Activated effector memory CD4-positive, alpha-beta T cell treated with anti-CD3 and anti-CD28 coated beads, Interleukin-2, amount 50 U/mL, for 16 hours (primary cell): ENCODE measurements around the gene PPP1R13L.
A peak's percentile ranks its signal among the peaks of the same experiment; 100 is the strongest.
"Not testable (repeated sequence)": the region's sequence is repeated elsewhere in the genome, so short reads cannot be mapped to it uniquely, and the experiment has no call there.

ENCODE experiments used
- DNase-seq: peaks from one replicate; pipeline ENCODE4 v3.0.0-alpha.2; 2020

PPP1R13L gene

DNA sequence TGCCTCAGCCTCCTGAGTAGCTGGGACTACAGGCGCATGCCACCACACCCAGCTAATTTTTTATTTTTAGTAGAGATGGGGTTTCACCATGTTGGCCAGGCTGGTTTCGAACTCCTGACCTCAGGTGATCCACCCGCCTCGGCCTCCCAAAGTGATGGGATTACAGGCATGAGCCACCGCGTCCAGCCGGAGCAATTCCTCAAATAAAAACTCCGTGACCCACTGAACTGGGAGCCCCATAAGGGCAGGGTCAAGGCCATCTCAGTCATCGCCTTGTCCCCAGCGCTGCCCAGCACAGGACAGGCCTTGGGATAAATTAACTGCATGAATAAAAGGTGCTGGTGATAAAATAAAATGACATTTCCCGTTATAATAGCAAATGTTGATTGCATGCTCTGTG is 25.0 kb upstream of the PPP1R13L start:
- not testable (repeated sequence) for DNase-seq

DNA sequence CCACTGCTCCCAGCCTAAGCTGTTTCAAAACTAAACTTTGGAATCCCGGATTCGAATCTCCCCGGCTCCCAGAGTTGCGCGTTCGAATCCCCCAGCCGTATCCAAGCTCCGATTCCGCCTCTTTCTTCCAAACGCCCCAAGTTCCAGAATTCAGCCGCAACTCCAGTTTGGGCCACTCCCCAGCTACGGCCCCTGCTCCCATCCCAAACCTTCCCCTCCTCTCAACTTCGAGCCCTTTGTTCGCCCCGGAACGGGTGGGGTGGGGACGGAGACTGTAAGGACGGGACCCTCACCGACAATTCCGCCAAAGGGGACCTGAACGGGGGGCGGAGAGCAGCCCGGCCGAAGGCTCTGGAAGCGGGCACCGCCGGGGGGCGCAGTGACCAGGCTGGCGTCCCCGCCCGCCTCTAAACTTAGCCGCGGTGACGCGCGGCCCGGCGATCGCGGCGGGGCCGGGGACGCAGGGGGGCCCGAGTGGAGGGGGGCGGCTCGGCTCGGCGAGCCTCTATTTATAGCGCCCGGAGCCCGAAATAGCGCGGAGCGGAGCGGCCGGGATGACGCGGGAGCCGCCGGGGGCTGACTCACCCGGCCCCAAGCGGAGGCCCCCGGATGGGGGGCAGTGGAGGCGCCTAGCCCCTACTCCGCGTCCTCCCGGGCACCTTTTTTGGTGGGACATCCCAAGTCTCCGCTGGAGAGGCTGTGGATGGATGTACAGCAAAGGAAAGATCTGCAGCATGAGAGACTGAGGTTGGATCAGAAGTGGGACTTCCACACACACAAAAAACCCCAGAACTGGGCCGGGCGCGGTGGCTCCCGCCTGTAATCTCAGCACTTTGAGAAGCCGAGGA is 23.7 kb upstream of the PPP1R13L start:
- DNase-seq: peak; percentile 72

DNA sequence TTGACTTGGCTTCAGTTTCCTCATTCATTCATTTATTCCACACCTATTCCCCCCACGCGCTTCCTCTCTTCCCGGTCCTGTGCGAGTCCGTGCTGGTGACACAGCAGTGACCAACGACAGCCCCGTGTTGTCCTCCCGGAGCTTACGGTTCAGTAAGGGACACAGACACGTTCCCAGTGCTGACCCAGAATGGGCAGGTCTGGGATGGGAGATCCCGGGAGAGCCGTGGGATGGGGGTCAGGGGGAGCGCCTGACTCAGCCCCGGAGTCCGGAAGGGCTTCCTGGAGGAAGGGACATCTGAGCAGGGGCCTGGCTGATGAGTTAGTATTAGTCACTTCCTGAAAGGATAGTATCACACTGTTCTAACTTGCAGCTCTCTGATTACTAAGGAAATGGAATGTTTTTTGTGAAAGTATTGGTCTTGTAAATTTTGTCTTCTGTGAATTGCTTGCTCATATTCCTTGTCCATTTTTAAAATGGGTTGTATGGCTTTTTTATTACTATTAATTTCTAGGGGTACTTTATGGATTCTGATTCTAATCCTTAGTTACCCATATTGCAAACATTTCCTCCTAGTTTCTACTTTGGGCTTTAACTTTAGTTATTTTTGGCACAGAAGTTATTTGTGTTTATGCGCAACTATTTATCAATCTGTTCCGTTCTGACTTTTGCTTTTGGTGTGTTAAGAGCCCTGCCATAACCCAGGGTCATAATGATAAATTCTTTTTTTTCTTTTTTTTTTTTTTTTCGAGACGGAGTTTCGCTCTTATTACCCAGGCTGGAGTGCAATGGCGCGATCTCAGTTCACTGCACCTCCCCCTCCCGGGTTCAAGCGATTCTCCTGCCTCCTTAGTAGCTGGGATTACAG is 19.6 kb upstream of the PPP1R13L start:
- DNase-seq: peak; percentile 83

DNA sequence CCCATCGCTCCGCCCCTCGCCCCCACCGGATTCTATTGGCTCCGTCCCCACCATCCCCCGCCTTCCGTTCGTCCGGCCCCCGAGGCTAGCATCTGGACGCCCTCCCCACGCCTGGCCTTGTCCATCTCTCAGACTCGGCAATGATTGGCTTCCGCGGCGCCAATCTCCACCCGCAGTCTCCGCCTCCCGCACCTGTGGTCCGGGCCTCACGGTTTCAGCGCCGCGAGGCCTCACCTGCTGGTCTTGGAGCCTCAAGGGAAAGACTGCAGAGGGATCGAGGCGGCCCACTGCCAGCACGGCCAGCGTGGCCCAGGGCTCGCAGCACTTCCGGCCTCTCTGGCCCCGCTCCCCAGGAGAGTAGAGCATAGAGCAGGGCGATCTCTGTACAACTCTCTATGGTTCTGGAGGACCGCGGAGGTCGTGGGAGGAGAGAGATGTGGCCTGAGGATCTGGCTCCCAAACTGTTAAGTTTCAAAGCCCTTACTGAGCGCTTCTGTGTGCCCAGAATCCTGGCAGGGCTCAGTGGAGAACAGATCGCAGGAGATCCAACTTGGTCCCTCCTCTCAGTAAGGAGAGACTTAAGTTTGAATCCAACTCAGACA is 18.8 kb upstream of the PPP1R13L start, which contains the start of gene ERCC1:
Gene ERCC1, minus strand, starts transcription at position 329 of the 602 bp plus-strand sequence. CDS start 543 bp downstream, outside the sequence.
- DNase-seq: peak; percentile 93

DNA sequence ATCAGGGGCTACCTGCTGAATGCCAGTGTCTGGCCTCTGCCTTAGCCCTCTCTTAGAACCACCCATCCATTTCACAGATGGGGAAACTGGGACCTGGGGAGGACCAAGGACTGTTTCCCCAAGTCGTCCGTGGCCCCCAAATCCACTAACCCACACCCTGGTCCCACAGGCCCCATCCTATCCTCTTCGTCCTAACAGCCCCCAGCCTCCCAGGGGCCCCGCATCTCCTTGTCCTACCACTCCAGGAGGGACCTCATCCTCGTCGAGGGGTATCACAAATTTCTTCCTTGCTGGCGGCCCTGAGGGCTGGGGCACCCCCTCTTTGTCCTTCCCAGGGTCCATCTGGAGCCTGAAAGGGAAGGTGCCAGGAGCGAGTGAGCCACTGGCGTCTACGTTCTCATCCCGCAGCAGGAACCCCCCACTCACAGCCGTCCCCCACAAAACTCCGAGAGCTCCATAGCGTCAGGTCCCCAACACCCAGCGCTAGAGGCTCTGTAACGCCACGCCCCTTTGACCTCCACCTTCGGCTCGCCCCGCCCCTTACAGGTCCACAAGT is 18.2 kb upstream of the PPP1R13L start:
- DNase-seq: no peak

DNA sequence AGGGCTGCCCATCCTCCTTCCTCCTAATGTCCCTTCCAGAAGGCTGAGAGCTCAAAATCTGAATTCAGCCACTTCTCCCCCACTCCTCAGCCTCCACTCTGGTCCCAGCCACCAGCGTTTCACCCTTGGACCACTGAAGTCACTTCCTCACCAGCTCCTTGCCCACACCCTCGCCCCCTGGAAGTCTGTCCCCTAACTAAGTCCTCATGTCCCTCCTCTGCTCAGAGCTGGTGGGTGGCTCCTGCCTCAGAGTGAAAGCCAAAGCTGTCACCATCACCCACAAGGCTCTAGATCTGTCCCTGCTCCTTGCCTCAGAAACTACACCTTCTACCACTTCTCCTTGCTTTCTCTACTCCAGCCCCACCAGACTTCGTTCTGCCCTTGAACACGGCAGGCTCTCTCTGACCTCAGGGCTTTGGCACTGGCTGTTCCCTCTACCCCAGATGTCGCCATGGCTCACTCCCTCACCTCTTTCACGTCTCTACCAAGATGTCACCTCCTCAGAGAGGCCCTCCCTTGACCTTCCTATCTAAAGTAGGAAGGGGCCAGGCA is 17.2 kb upstream of the PPP1R13L start:
- DNase-seq: no peak

DNA sequence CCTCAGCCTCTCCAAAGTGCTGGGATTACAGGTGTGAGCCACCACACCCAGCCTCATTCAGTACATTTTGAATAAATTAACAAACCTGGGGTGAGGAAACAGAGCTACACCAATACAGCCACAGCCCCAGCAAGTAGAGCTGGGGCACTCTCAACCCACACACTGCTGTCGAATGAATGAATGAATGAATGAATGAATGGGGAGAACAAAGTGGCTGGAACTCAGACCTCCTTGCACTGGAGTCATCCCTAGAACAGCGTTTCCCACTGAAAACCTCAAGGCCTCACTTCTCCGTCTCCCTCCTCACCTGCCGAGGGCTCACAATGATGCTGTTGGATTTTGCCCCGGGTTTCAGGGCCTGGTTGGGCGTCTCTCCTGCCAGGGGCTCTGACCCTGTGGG is 16.0 kb upstream of the PPP1R13L start:
- DNase-seq: no peak

DNA sequence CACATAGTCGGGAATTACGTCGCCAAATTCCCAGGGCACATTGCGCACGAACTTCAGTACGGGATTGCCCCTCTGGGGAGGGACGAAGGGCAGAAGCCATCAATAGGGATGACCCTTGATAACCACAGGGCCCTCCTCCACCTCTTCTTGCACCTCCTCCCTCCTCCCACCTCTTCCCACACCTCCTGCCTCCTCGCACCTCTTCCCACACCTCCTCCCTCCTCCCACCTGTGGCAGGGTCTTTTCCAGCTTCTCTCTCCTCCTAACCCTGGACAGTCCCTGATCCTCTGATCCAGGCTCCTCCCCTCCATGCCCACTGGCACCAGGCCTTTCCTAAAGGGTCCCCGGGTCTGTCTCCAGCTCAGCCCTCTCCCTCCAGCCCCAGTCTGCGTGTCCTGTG is 15.5 kb upstream of the PPP1R13L start:
- no peak for DNase-seq

DNA sequence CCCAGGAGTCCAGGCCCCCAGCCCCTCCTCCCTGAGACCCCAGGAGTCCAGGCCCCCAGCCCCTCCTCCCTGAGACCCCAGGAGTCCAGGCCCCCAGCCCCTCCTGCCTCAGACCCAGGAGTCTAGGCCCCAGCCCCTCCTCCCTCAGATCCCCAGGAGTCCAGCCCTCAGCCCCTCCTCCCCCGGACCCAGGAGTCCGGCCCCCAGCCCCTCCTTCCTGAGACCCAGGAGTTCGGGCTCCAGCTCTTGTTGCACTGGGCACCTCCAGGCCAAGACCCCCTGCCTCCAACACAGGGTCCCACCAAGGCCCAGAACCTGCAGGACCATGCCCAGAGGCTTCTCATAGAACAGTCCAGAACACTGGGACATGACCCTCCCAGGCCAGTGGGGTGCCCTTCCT is 15.0 kb upstream of the PPP1R13L start:
- no peak for DNase-seq

DNA sequence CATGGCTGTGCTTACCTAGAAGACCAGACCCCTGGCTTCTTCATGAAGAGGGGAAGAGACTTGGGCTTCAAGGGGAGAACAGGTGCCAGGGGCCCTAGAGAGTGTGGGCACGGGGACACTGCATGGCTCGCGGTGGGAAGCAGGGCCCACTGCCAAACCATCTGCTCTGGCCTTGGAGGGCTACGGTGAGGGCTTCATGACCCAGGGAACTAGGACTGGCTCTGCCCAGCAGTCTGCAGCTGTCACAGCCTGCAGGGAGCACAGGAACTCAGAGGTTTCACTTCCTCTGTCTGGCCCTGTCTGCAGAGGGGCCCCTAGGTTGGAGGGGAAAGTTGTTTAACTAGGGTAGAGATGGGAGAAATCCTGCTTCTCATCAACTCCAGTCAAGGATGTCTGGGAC is 14.5 kb upstream of the PPP1R13L start:
- no peak for DNase-seq

DNA sequence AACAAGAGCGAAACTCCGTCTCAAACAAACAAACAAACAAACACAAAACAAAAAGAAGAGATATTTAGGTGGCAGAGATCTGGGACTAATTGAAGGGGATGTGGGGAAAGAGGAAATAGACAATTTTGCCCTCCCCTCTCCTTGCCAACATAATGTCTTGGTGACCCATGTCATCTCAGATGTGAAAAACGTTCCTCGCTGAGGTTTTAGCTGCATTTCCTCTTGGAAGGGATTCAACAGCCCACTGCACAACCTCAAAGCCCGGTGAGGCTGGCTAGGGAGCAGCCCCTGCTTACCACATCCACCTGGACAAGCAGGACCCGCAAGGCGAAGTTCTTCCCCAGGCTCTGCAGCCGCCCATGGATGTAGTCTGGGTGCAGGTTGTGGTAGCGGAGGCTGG is 13.9 kb upstream of the PPP1R13L start:
- no peak for DNase-seq

DNA sequence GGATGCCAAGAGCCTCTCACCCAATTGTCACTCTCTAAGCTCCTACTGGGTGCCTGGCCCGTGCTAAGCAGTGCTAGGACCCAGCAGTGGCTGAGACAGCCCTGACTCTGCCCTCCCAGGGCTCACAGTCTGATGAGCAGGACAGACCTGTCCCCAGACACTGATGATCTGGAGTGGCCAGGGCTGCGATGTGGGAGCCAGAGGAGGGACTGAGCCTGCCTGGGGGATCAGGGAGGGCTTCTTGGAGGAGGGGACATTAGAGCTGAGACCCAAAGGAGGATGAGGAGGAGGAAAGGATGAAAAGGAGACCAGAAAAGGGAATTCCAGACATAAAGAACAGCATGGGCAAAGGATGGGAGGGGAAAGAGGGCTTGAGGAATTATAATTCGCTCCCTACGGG is 12.3 kb upstream of the PPP1R13L start:
- no peak for DNase-seq

DNA sequence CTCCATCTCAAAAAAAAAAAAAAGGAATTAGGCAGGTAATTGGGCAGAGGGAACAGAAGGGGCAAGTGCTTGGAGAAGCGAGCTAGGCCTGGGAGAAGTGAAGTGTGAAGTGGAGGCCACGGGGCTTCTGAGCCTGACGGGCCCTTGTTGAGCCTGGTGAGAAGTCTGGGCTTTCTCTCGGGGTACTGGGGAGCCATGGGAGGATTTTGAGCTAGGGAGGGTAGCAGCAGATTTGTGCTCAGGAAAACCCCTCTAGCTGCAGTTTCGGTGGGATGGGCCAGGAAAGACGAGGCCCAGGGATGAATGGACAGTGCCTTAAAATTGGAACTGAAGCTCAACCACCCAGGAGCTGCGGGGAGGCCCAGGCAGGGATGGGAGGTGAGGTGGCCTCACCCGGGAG is 9.6 kb upstream of the PPP1R13L start:
- DNase-seq: no peak

DNA sequence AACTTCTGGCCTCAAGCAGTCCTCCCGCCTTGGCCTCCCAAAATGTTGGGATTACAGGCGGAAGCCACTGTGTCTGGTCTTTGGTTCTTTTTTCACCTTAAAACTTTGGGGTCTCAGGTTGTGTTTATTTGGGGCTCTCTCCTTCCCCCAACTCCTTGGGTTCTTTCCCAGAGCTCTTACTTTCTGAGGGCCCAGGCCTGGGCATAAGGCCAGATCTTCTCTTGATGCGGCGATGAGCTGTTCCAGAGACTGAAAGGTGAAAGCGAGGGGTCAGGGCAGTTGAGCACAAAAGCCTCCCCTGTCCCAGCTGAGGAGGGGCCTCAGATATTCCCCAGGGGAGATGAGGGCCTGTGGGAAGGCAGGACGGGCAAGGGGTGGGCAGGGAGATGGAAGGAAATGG is 8.6 kb upstream of the PPP1R13L start:
- no peak for DNase-seq

DNA sequence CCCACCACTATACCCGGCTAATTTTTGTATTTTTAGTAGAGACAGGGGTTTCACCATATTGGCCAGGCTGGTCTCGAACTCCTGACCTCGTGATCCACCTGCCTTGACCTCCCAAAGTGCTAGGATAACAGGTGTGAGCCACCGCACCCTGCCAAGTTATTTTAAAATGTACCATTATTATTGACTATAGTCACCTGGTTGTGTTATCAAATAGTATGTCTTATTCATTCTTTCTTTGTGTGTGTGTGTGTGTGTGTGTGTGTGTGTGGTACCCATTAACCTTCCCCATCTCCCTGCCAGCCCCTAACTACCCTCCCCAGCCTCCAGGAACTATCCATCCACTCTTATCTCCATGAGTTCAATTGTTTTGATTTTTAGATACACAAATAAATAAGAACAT is 5.5 kb upstream of the PPP1R13L start:
- not testable (repeated sequence) for DNase-seq

DNA sequence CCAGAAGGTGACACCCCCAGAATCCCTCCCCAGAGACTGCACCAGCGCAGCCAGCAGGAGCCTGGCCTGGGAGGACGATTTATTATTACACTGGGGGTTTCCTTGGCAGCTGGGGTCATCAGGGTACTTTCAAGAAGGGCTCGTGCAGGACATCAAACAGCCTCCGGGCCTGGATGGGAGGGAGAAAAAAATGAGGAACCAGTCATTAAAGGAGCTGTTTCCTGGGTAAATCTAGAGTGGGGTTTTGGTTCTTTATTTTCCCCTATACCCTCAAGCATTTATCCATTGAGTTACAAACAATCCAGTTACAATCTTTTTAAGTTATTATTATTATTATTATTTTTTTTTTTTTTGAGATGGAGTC is 4.7 kb upstream of the PPP1R13L start:
- no peak for DNase-seq

DNA sequence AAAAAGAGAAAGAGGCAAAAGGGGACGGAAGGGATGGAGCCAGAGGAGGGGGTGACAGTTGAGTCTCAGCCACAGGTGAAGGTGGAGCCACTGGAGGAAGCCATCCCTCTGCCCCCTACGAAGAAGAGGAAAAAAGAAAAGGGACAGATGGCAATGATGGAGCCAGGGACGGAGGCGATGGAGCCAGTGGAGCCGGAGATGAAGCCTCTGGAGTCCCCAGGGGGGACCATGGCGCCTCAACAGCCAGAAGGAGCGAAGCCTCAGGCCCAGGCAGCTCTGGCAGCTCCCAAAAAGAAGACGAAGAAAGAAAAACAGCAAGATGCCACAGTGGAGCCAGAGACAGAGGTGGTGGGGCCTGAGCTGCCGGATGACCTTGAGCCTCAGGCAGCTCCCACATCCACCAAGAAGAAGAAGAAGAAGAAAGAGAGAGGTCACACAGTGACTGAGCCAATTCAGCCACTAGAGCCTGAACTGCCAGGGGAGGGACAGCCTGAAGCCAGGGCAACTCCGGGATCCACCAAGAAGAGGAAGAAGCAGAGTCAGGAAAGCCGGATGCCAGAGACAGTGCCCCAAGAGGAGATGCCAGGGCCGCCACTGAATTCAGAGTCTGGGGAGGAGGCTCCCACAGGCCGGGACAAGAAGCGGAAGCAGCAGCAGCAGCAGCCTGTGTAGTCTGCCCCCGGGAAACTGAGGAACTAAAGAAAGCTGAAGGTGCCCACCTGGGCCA is 4.1 kb upstream of the PPP1R13L start:
- DNase-seq: no peak

DNA sequence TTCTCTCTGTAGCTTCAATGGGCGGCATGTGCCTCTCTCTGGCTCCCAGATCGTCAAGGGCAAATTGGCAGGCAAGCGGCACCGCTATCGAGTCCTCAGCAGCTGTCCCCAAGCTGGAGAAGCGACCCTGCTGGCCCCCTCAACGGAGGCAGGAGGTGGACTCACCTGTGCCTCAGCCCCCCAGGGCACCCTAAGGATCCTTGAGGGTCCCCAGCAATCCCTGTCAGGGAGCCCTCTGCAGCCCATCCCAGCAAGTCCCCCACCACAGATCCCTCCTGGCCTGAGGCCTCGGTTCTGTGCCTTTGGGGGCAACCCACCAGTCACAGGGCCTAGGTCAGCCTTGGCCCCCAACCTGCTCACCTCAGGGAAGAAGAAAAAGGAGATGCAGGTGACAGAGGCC is 3.3 kb upstream of the PPP1R13L start:
- DNase-seq: no peak

DNA sequence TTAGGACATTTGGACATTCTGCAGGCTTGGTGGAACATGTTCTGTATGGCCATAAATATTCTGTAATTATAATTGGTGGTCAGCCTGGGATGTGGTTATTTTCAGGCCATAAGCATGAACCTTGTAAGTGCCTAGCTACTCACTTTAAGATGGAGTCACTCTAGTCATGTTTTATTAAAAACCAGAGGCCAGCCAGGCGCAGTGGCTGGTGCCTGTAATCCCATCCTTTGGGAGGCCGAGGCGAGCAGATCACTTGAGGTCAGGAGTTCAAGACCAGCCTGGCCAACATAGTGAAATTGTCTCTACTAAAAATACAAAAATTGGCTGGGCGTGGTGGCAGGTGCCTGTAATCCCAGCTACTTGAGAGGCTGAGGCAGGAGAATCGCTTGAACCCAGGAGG is 2.7 kb upstream of the PPP1R13L start:
- not testable (repeated sequence) for DNase-seq

DNA sequence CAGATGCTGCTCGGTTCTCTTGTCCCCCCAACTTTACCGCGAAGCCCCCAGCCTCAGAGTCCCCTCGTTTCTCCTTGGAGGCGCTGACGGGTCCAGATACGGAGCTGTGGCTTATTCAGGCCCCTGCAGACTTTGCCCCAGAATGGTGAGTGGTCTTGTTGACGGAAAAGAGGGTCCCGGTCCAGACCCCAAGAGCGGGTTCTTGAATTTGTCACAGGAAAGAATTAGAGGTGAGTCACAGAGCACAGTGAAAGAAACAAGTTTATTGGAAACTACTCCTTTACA is 2.2 kb upstream of the PPP1R13L start:
- DNase-seq: no peak

DNA sequence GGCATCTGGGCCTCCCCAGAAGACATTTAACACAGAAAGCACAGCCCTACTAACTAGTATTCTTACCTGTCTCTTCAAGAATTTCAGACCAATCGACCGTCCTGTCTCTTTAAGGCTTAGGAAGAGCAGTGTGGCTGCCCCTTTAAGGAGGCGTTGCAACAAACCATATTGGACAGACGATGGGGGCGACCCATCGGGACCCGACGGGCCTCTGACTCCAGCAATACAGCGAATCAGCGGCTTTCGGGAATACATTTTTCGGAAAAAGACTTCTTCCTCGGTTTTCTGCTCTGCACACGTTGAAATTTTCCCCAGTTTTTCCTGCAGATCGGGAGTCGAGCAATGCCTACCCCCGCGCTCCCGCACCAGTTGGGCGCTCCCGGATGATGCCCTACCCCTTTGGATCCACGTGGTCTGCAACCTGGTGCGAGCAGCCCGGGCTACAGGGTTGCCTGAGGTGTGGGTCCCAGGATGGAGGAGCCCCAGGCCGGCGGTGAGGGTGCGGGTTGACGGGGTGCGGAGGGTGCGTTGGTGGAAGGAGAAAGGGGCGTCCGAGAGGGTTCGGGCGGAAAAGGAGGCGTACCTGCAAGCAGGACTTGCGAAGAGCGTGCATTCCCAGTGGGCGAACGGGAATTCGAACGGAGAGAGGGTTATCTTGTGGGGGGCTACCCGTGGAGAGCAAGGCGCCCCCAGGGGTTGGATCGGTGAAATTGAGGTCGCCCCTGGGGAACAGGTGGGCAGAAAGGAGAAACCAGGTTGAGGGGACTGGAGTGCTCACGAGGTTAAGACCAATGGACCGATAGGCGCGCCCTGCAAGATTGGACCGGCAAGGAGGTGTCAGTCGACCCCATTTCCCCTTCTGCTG is 1.6 kb upstream of the PPP1R13L start, which contains the start of gene POLR1G:
Gene POLR1G, plus strand, starts transcription at position 419 of the 865 bp plus-strand sequence. Its CDS starts 53 bp downstream, at position 472.
- peak; percentile 92 for DNase-seq
